GM12864 (cell line): Measurements from ENCODE around the gene BCOR.
A peak's percentile ranks its signal among the peaks of the same experiment; 100 is the strongest.

Experiments
- DNase-seq: peaks from one replicate; pipeline ENCODE4 v3.0.0-alpha.2; 2011; ENCODE audit warnings: low read depth
- H3K4me3 ChIP-seq: 2 replicates; pipeline ENCODE4 v1.5.1; 2011; ENCODE audit warnings: mild to moderate bottlenecking, low read depth, low read length, control low read depth
- CTCF ChIP-seq: IDR thresholded peaks from 2 replicates; pipeline ENCODE4 v1.5.1; 2011; ENCODE audit warnings: low read depth, mild to moderate bottlenecking, moderate library complexity, low read length, control low read depth, inconsistent platforms; ENCODE audit errors: missing control alignments

The BCOR gene

GRCh38 chrX:40083120-40083978 is 14.4 kb downstream of the BCOR start:
- DNase-seq, result no peak
- H3K4me3 ChIP-seq, result peak overlapping the region; percentile 38
- no peak for TF ChIP-seq CTCF

- H3K4me3 ChIP-seq, result no peak overlapping the region
- TF ChIP-seq CTCF, result no peak
Measured at GRCh38 chrX:40082447-40083119, 15.2 kb downstream of the BCOR start.

GRCh38 chrX:40081679-40082068 is 16.1 kb downstream of the BCOR start:
- TF ChIP-seq CTCF, result no peak
- no peak overlapping the region for H3K4me3 ChIP-seq
- DNase-seq, result no peak

More at GRCh38 chrX:40082447-40083119, 15.2 kb downstream of the BCOR start:
- DNase-seq, result no peak

GRCh38 chrX:40080894-40081678 is 16.7 kb downstream of the BCOR start:
- no peak overlapping the region for H3K4me3 ChIP-seq
- DNase-seq, result no peak
- TF ChIP-seq CTCF, result no peak

- TF ChIP-seq CTCF, result no peak
- DNase-seq, result no peak
- H3K4me3 ChIP-seq, result no peak overlapping the region
Measured at GRCh38 chrX:40079572-40079971, 18.2 kb downstream of the BCOR start.

- no peak for TF ChIP-seq CTCF
- H3K4me3 ChIP-seq, result no peak overlapping the region
- DNase-seq, result no peak
Measured at GRCh38 chrX:40078489-40079227, 19.1 kb downstream of the BCOR start.
